HCT116 (cell line): ENCODE results near the gene BPIFB4.
A peak's percentile ranks its signal among the peaks of the same experiment; 100 is the strongest.

Source experiments
- CTCF ChIP-seq, 3 experiments: fragments of 200-600 bp in 1 of 3; sonication (generic) in 1 of 3; IDR thresholded peaks in 2 of 3; conservative IDR thresholded peaks in 1 of 3; 2 replicates each; pipeline ENCODE4 v1.5.1; 2012 to 2017; ENCODE audit warnings: low read depth in 2 of 3, low read length in 2 of 3, antibody characterized with exemption in 1 of 3, borderline replicate concordance in 1 of 3, control low read depth in 1 of 3, mild to moderate bottlenecking in 1 of 3, mixed read lengths in 1 of 3, mixed run types in 1 of 3, moderate library complexity in 1 of 3; ENCODE audit not compliant: insufficient read depth in 1 of 3
- EZH2 ChIP-seq: fragments of 200-600 bp; sonication (generic); IDR thresholded peaks from 2 replicates; pipeline ENCODE4 v1.6.1; 2017; ENCODE audit warnings: antibody characterized with exemption, mixed run types
- FOSL1 ChIP-seq: IDR thresholded peaks from 2 replicates; pipeline ENCODE4 v1.6.1; 2012; ENCODE audit warnings: low read depth
- JUND ChIP-seq: IDR thresholded peaks from 2 replicates; pipeline ENCODE4 v1.6.1; 2012
- MAX ChIP-seq: IDR thresholded peaks from 2 replicates; pipeline ENCODE4 v1.6.1; 2012
- POLR2A ChIP-seq: IDR thresholded peaks from 2 replicates; pipeline ENCODE4 v1.7.0; 2011; ENCODE audit warnings: borderline replicate concordance; ENCODE audit not compliant: insufficient read depth, insufficient read length; ENCODE audit errors: extremely low read depth
- POLR2AphosphoS5 ChIP-seq: IDR thresholded peaks from 2 replicates; pipeline ENCODE4 v1.6.1; 2011; ENCODE audit warnings: mild to moderate bottlenecking, low read depth, low read length, moderate library complexity
- SIN3A ChIP-seq: IDR thresholded peaks from 2 replicates; pipeline ENCODE4 v1.6.1; 2012; ENCODE audit warnings: low read depth
- SRF ChIP-seq: IDR thresholded peaks from 2 replicates; pipeline ENCODE4 v1.6.1; 2012; ENCODE audit warnings: low read depth
- TF ChIP-seq, protein P1 (sequence below): IDR thresholded peaks from 2 replicates; pipeline ENCODE4 v1.6.1; 2012

- TF ChIP-seq FOSL1 (peak; percentile 86), POLR2A (no peak), MAX (no peak), SIN3A (no peak), CTCF (IDR thresholded peaks at IDR 0.05 in 2 of 3, conservative IDR thresholded peaks at IDR 0.05 in 1 of 3; ENCODE audit: borderline replicate concordance in 1 of 3, insufficient read depth in 1 of 3, low read depth in 2 of 3, low read length in 2 of 3) (peak; percentile 52 to 87 (median 80); a peak in 5 of 6 replicates), POLR2AphosphoS5 (no peak), EZH2 (no peak), JUND (peak; percentile 69), SRF (no peak)
- TF ChIP-seq, protein P1, sequence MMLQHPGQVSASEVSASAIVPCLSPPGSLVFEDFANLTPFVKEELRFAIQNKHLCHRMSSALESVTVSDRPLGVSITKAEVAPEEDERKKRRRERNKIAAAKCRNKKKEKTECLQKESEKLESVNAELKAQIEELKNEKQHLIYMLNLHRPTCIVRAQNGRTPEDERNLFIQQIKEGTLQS, result no peak
These were observed 2.6 kb upstream of the BPIFB4 start for GRCh38 chr20:33076662-33077372.
